ENCODE measurements around the gene MVB12A. TPM values are rescaled to one million over a fixed set of nuclear protein-coding genes. Genes with fewer than 3 reads are reported as not detected.
A peak's percentile ranks its signal among the peaks of the same experiment; 100 is the strongest.

The MVB12A gene
- total and polyA plus RNA-seq, 9 of the 15 experiments (the other 6 are each of a cell fraction or from before 2014, with no cell fraction given): 1.2 to 46.2 (median 22.4) TPM

DNA sequence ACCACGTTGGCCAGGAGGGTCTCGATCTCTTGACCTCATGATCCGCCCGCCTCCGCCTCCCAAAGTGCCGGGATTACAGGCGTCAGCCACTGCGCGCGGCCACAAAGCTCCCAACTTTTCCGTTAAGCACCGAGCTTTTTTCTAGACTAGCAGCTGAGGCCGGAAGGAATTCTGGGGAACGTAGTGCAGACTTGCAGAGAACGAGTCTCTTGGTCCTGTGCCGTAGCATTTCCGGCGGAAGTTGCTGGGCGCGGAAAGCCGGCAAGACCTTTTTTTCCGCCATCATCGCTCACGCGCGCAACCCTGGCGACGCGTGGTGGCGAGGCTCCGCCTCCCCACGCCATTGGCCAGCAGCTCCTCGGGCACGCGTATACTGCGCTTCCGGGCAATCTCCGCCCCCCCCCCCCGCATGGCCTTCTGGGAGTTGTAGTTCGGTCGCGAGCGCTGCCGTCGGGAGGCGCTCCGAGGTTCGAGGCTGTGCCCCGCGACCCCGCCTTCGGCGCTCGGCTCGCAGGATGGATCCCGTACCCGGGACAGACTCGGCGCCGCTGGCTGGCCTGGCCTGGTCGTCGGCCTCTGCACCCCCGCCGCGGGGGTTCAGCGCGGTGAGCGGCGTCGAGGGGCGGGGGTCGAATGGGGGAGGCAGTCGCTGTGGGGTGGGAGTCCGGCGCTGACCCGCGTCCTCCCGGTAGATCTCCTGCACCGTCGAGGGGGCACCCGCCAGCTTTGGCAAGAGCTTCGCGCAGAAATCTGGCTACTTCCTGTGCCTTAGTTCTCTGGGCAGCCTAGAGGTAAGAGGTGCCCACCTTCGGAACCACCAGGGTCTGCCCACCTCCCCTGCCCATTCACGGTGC lies at the start of gene MVB12A (continued):
- TF ChIP-seq, protein P1, sequence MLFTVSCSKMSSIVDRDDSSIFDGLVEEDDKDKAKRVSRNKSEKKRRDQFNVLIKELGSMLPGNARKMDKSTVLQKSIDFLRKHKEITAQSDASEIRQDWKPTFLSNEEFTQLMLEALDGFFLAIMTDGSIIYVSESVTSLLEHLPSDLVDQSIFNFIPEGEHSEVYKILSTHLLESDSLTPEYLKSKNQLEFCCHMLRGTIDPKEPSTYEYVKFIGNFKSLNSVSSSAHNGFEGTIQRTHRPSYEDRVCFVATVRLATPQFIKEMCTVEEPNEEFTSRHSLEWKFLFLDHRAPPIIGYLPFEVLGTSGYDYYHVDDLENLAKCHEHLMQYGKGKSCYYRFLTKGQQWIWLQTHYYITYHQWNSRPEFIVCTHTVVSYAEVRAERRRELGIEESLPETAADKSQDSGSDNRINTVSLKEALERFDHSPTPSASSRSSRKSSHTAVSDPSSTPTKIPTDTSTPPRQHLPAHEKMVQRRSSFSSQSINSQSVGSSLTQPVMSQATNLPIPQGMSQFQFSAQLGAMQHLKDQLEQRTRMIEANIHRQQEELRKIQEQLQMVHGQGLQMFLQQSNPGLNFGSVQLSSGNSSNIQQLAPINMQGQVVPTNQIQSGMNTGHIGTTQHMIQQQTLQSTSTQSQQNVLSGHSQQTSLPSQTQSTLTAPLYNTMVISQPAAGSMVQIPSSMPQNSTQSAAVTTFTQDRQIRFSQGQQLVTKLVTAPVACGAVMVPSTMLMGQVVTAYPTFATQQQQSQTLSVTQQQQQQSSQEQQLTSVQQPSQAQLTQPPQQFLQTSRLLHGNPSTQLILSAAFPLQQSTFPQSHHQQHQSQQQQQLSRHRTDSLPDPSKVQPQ (CRISPR knock-in tag; IDR thresholded peaks at IDR 0.05; ENCODE audit: borderline replicate concordance): 0 out of 2 replicates have a peak, but pooled peaks have one; percentile 32
- TF ChIP-seq MXI1 (IDR thresholded peaks at IDR 0.05; ENCODE audit: low read depth, low read length): peak; percentile 75
- TF ChIP-seq ZNF175 (CRISPR knock-in tag; IDR thresholded peaks at IDR 0.05; ENCODE audit: low read depth): no peak
- TF ChIP-seq, protein P2, sequence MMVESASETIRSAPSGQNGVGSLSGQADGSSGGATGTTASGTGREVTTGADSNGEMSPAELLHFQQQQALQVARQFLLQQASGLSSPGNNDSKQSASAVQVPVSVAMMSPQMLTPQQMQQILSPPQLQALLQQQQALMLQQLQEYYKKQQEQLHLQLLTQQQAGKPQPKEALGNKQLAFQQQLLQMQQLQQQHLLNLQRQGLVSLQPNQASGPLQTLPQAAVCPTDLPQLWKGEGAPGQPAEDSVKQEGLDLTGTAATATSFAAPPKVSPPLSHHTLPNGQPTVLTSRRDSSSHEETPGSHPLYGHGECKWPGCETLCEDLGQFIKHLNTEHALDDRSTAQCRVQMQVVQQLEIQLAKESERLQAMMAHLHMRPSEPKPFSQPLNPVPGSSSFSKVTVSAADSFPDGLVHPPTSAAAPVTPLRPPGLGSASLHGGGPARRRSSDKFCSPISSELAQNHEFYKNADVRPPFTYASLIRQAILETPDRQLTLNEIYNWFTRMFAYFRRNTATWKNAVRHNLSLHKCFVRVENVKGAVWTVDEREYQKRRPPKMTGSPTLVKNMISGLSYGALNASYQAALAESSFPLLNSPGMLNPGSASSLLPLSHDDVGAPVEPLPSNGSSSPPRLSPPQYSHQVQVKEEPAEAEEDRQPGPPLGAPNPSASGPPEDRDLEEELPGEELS (CRISPR knock-in tag; IDR thresholded peaks at IDR 0.05; ENCODE audit: borderline replicate concordance): no peak
- TF ChIP-seq HDGF (IDR thresholded peaks at IDR 0.05): no peak
- TF ChIP-seq GABPB2 (CRISPR knock-in tag; conservative IDR thresholded peaks at IDR 0.05): no peak
- peak; percentile 99 for TF ChIP-seq NCOA6 (IDR thresholded peaks at IDR 0.05)
- TF ChIP-seq, protein P3, sequence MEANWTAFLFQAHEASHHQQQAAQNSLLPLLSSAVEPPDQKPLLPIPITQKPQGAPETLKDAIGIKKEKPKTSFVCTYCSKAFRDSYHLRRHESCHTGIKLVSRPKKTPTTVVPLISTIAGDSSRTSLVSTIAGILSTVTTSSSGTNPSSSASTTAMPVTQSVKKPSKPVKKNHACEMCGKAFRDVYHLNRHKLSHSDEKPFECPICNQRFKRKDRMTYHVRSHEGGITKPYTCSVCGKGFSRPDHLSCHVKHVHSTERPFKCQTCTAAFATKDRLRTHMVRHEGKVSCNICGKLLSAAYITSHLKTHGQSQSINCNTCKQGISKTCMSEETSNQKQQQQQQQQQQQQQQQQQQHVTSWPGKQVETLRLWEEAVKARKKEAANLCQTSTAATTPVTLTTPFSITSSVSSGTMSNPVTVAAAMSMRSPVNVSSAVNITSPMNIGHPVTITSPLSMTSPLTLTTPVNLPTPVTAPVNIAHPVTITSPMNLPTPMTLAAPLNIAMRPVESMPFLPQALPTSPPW (CRISPR knock-in tag; IDR thresholded peaks at IDR 0.05): peak; percentile 98
- TF ChIP-seq U2AF2 (optimal IDR thresholded peaks at IDR 0.05; ENCODE audit: low read depth, low read length): no peak
- TF ChIP-seq, protein P4, sequence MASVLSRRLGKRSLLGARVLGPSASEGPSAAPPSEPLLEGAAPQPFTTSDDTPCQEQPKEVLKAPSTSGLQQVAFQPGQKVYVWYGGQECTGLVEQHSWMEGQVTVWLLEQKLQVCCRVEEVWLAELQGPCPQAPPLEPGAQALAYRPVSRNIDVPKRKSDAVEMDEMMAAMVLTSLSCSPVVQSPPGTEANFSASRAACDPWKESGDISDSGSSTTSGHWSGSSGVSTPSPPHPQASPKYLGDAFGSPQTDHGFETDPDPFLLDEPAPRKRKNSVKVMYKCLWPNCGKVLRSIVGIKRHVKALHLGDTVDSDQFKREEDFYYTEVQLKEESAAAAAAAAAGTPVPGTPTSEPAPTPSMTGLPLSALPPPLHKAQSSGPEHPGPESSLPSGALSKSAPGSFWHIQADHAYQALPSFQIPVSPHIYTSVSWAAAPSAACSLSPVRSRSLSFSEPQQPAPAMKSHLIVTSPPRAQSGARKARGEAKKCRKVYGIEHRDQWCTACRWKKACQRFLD (CRISPR knock-in tag; IDR thresholded peaks at IDR 0.05): peak; percentile 95
- TF ChIP-seq ZNF445 (CRISPR knock-in tag; IDR thresholded peaks at IDR 0.05; ENCODE audit: low read depth): no peak
- no peak for TF ChIP-seq ZNF717 (CRISPR knock-in tag; IDR thresholded peaks at IDR 0.05)
- no peak for TF ChIP-seq PTBP1 (IDR thresholded peaks at IDR 0.05; ENCODE audit: low read depth, low read length)
- peak; percentile 69 for TF ChIP-seq POLR2A (conservative IDR thresholded peaks at IDR 0.05)
- no peak; the same call in 1 of the 2 replicates for TF ChIP-seq ZNF589 (CRISPR knock-in tag; IDR thresholded peaks at IDR 0.05; ENCODE audit: low read depth)
- TF ChIP-seq ZNF408 (CRISPR knock-in tag; IDR thresholded peaks at IDR 0.05; ENCODE audit: low read depth): no peak
- TF ChIP-seq ZNF830 (CRISPR knock-in tag; IDR thresholded peaks at IDR 0.05): no peak
- no peak for TF ChIP-seq PHF21A (IDR thresholded peaks at IDR 0.05; ENCODE audit: borderline replicate concordance, low read depth)
- no peak for TF ChIP-seq ARID2 (IDR thresholded peaks at IDR 0.05)
- no peak; the same call in 1 of the 2 replicates for TF ChIP-seq HDAC2 (IDR thresholded peaks at IDR 0.05)
- no peak for TF ChIP-seq NR1H2 (CRISPR knock-in tag; IDR thresholded peaks at IDR 0.05)
- no peak for TF ChIP-seq ZKSCAN8 (CRISPR knock-in tag; IDR thresholded peaks at IDR 0.05)
